Neural progenitor cell (in vitro differentiated cells): ENCODE measurements around the gene CCDC78. TPM values are rescaled to one million over a fixed set of nuclear protein-coding genes. Genes with fewer than 3 reads are reported as not detected.
A peak's percentile ranks its signal among the peaks of the same experiment; 100 is the strongest.

Experiments used
- DNase-seq: peaks from one replicate; pipeline ENCODE4 v3.0.0-alpha.2; 2016; ENCODE audit warnings: low spot score
- H2AFZ ChIP-seq: fragments of 200-600 bp; sonication (generic); replicated peaks from 2 replicates; pipeline ENCODE4 v1.6.1; 2016; ENCODE audit warnings: antibody characterized with exemption
- H3F3A ChIP-seq: fragments of 200-600 bp; sonication (generic); 2 replicates; pipeline ENCODE4 v1.6.1; 2016; ENCODE audit warnings: antibody characterized with exemption, low read depth
- H3K27ac ChIP-seq: fragments of 200-600 bp; sonication (generic); 2 replicates; pipeline ENCODE4 v1.5.1; 2016; ENCODE audit warnings: mild to moderate bottlenecking
- H3K27me3 ChIP-seq: fragments of 200-600 bp; sonication (generic); 2 replicates; pipeline ENCODE4 v1.6.1; 2016; ENCODE audit warnings: mild to moderate bottlenecking, moderate library complexity
- H3K36me3 ChIP-seq: fragments of 200-600 bp; sonication (generic); 2 replicates; pipeline ENCODE4 v1.5.1; 2016
- H3K4me1 ChIP-seq: fragments of 200-600 bp; sonication (generic); 2 replicates; pipeline ENCODE4 v1.6.1; 2016; ENCODE audit warnings: mixed run types
- H3K4me2 ChIP-seq: fragments of 200-600 bp; sonication (generic); 2 replicates; pipeline ENCODE4 v1.6.1; 2016
- H3K4me3 ChIP-seq: fragments of 200-600 bp; sonication (generic); 2 replicates; pipeline ENCODE4 v1.5.1; 2016
- H3K79me2 ChIP-seq: fragments of 200-600 bp; sonication (generic); 2 replicates; pipeline ENCODE4 v1.6.1; 2016; ENCODE audit warnings: low read depth
- H3K9ac ChIP-seq: fragments of 200-600 bp; sonication (generic); 2 replicates; pipeline ENCODE4 v1.6.1; 2016
- H3K9me3 ChIP-seq: fragments of 200-600 bp; sonication (generic); 2 replicates; pipeline ENCODE4 v1.5.1; 2016; ENCODE audit warnings: low read depth
- H4K20me1 ChIP-seq: fragments of 200-600 bp; sonication (generic); 2 replicates; pipeline ENCODE4 v1.6.1; 2016; ENCODE audit warnings: low read depth
- H3K27ac Mint-ChIP-seq: 3 replicates; pipeline ENCODE4 v1.8.0; 2021; ENCODE audit warnings: mixed read lengths
- H3K27me3 Mint-ChIP-seq: 2 replicates; pipeline ENCODE4 v1.8.0; 2022; ENCODE audit warnings: low read depth, mild to moderate bottlenecking, inconsistent platforms, moderate library complexity, mixed read lengths; ENCODE audit not compliant: insufficient read depth
- H3K36me3 Mint-ChIP-seq: 3 replicates; pipeline ENCODE4 v1.8.0; 2021; ENCODE audit warnings: mixed read lengths
- H3K4me1 Mint-ChIP-seq: 3 replicates; pipeline ENCODE4 v1.8.0; 2021; ENCODE audit warnings: mixed read lengths
- H3K4me3 Mint-ChIP-seq: 3 replicates; pipeline ENCODE4 v1.8.0; 2021; ENCODE audit warnings: mild to moderate bottlenecking, moderate library complexity, mixed read lengths
- H3K9me3 Mint-ChIP-seq: 3 replicates; pipeline ENCODE4 v1.8.0; 2020; ENCODE audit warnings: mixed read lengths
- CTCF ChIP-seq: fragments of 200-600 bp; sonication (generic); IDR thresholded peaks from 2 replicates; pipeline ENCODE4 v1.5.1; 2017; ENCODE audit warnings: antibody characterized with exemption, mild to moderate bottlenecking
- EZH2 ChIP-seq: fragments of 200-600 bp; sonication (generic); IDR thresholded peaks from 2 replicates; pipeline ENCODE4 v1.6.1; 2017; ENCODE audit warnings: antibody characterized with exemption, mild to moderate bottlenecking, moderate library complexity
- EZH2phosphoT487 ChIP-seq: fragments of 200-600 bp; sonication (generic); IDR thresholded peaks from 2 replicates; pipeline ENCODE4 v1.6.1; 2017; ENCODE audit warnings: antibody characterized with exemption
- total RNA-seq: library from RNA; depleted of rRNA; stranded (reverse); fragments of >200 nt; gene quantifications from 2 replicates; pipeline ENCODE4 v1.2.3, GENCODE V29; 2015; ENCODE audit warnings: low replicate concordance

CCDC78 gene
- total RNA-seq, 1 donor from 2014 or later, result 0.67 TPM

- H4K20me1 ChIP-seq, result peaks cover 34% of the 10 kb centered on the region
- H3K27me3 ChIP-seq, result no peaks in the 10 kb centered on the region
- H3K4me3 ChIP-seq, result peak overlapping the region; percentile 55
- H3K36me3 ChIP-seq, result peaks cover 2% of the 10 kb centered on the region
- H2AFZ ChIP-seq, result no peak overlapping the region
- H3K4me1 ChIP-seq, result peaks cover 14% of the 10 kb centered on the region
- Mint-ChIP-seq H3K27ac (no peak overlapping the region), H3K4me3 (peak overlapping the region; percentile 82), H3K9me3 (no peaks in the 10 kb centered on the region), H3K27me3 (peaks cover 9% of the 10 kb centered on the region), H3K36me3 (peaks cover 3% of the 10 kb centered on the region), H3K4me1 (peaks cover 25% of the 10 kb centered on the region)
- peak overlapping the region; percentile 87 for H3K4me2 ChIP-seq
- TF ChIP-seq EZH2 (no peak), EZH2phosphoT487 (no peak), CTCF (no peak)
- no peak for DNase-seq
- H3K79me2 ChIP-seq, result peaks cover 33% of the 10 kb centered on the region
- no peaks in the 10 kb centered on the region for H3K9me3 ChIP-seq
- peaks cover 58% of the 10 kb centered on the region for H3F3A ChIP-seq
- no peak overlapping the region for H3K9ac ChIP-seq
- H3K27ac ChIP-seq, result no peak overlapping the region
Observed at GRCh38 chr16:682493-683395, 43.5 kb downstream of the CCDC78 start.

- Histone ChIP-seq H3K9ac (no peak overlapping the region), H2AFZ (no peak overlapping the region), H3K4me1 (peaks cover 14% of the 10 kb centered on the region), H3F3A (peaks cover 58% of the 10 kb centered on the region), H3K36me3 (peaks cover 2% of the 10 kb centered on the region), H3K4me2 (peak overlapping the region; percentile 100), H3K9me3 (no peaks in the 10 kb centered on the region), H3K4me3 (peak overlapping the region; percentile 94), H4K20me1 (peaks cover 34% of the 10 kb centered on the region), H3K27ac (no peak overlapping the region), H3K27me3 (no peaks in the 10 kb centered on the region), H3K79me2 (peaks cover 33% of the 10 kb centered on the region)
- no peak for DNase-seq
- Mint-ChIP-seq H3K27me3 (peaks cover 8% of the 10 kb centered on the region), H3K27ac (no peak overlapping the region), H3K36me3 (peaks cover 3% of the 10 kb centered on the region), H3K9me3 (no peaks in the 10 kb centered on the region), H3K4me1 (peaks cover 25% of the 10 kb centered on the region), H3K4me3 (peak overlapping the region; percentile 82)
- no peak for TF ChIP-seq EZH2
- TF ChIP-seq EZH2phosphoT487, result no peak
- no peak for TF ChIP-seq CTCF
Observed at GRCh38 chr16:681746-682427, 44.4 kb downstream of the CCDC78 start.

- H3K9ac ChIP-seq, result peak overlapping the region; percentile 75
- TF ChIP-seq CTCF, result peak; percentile 26
- TF ChIP-seq EZH2phosphoT487, result no peak
- peak overlapping the region; percentile 100 for H3K4me2 ChIP-seq
- H2AFZ ChIP-seq, result no peak overlapping the region
- H3K4me1 ChIP-seq, result peaks cover 14% of the 10 kb centered on the region
- Mint-ChIP-seq H3K9me3 (no peaks in the 10 kb centered on the region), H3K27ac (no peak overlapping the region), H3K36me3 (peaks cover 3% of the 10 kb centered on the region), H3K4me1 (peaks cover 25% of the 10 kb centered on the region), H3K27me3 (peaks cover 8% of the 10 kb centered on the region), H3K4me3 (peak overlapping the region; percentile 82)
- H3K27me3 ChIP-seq, result peaks cover 3% of the 10 kb centered on the region
- H3F3A ChIP-seq, result peaks cover 60% of the 10 kb centered on the region
- peaks cover 34% of the 10 kb centered on the region for H4K20me1 ChIP-seq
- peaks cover 33% of the 10 kb centered on the region for H3K79me2 ChIP-seq
- H3K36me3 ChIP-seq, result peaks cover 2% of the 10 kb centered on the region
- H3K27ac ChIP-seq, result no peak overlapping the region
- H3K9me3 ChIP-seq, result no peaks in the 10 kb centered on the region
- DNase-seq, result peak; percentile 53
- peak overlapping the region; percentile 94 for H3K4me3 ChIP-seq
Observed at GRCh38 chr16:680967-681745, 45.1 kb downstream of the CCDC78 start.
